Right ventricle myocardium superior (tissue), 1 donor: ENCODE data around the gene SP110. TPM values are rescaled to one million over a fixed set of nuclear protein-coding genes. Genes with fewer than 3 reads are reported as not detected.
"Not testable (repeated sequence)": the region's sequence is repeated elsewhere in the genome, so short reads cannot be mapped to it uniquely, and the experiment has no call there.

Source experiments
- ATAC-seq: fragments of 200-7000 bp; cut with Tn5 transposase; one replicate; pipeline ENCODE4 v1.9.1; 2020; ENCODE audit warnings: mild to moderate bottlenecking; ENCODE audit not compliant: poor library complexity
- DNase-seq: peaks from one replicate; pipeline ENCODE4 v3.0.0-alpha.2; 2020
- intact Hi-C: fragments of 100-400 bp; cut with DNase I; formaldehyde crosslinking; loops from one replicate; pipeline ENCODE4 v1.11.2; 2022
- total RNA-seq: library from RNA; stranded (reverse); fragmentation: NEBNext Ultra II Directional; extraction: Animal tissue kit (Norgen Biotek cat#: 25700); gene quantifications from one replicate; pipeline ENCODE4 v1.2.1, GENCODE V29; 2021
- donor health status: DM: no; HTN: yes; CAD: no; lungs with severe emphysema.

The SP110 gene
- total RNA-seq, 1 donor from 2014 or later: 8.6 TPM

DNA sequence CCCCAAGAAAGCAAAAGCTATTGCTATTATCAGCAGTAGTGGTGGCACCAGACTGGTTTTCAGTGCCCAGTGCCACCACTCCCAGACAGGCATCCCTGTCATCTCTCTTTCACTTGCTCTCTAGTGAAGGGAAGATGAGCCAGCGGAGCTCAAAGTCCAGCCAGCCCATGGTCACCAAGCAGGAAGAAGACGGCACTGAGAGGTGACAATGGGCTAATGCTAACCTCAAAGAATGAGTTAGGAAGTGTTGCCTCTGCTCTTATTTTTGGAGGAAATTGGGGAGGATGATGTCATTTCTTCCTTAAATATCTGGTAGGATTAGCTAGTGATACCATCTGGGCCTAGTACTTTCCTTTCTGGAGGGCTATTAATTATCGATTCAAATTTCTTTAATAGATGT, 7.4 kb upstream of the SP110 start:
- ATAC-seq: no peak
- intact Hi-C loops: no loop called here
- DNase-seq: no peak

DNA sequence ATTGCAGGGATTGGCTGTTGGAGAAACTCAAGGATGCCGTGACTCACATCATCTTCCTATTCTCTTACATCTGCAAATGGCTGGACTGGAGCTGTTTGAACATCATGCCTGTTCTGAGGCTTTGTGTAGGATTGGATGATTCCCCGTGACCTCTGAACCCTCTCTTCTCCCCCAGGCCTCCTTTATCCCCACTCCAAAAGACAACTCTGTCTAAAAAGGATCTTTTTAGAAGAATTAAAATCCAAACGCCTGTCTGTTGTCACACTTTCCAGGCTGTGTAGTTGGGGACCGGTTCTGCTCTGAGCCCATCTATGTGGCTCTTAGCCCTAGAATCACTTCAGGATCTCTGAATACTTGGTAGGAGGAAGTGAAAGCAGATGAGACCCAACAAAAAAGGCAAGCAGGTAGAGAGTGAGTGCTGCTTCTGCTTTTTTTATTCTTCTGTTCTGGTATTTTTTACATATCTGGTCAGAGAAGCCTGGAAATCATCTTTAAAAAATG, 6.3 kb upstream of the SP110 start:
- intact Hi-C loops: no loop called here
- no peak for ATAC-seq
- DNase-seq: no peak

DNA sequence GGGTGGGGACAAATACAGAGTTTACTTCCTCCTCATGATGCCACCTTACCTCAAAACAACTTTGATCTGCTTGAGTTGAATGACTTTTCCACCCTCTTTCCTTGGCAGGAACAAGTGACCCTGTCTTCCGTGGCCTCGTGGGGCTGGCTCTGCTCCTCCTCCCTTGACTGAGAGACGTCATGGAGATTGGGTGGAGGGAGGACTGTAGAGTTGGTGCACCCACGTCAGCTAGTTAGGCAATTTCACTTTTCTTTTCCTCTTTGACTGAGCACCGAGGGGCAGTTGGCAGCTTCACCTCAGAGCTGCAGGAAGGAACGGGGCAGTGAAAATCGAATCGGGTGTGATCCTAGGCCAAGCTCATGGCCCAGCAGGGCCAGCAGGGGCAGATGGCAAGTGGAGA, 5.7 kb upstream of the SP110 start, which contains the start of gene SP140:
SP140 (plus strand) TSS at position 251 of the 400 bp plus-strand sequence; CDS start at position 360, 109 bp downstream.
- DNase-seq: peak; percentile 52
- ATAC-seq: peak; percentile 63
- intact Hi-C loops: no loop called here

DNA sequence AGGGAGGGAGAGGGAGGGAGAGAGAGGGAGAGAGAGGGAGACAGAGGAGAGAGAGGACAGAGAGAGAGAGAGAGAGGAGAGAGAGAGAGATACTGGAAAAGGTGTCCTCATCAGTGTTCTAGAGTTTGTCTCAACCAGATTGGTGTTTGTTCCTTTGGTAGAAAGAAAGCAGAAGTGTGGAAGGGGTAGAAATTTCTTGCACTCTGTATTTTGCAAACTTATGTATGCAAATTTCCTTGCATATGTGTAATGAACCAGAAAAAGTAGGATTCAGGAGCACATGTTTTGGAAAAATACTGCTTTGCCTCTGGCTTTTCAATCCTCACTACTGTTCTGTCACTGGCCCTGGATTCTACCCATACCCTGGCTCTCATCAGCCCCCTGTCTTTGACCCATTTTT, 4.7 kb upstream of the SP110 start:
- DNase-seq: no peak
- ATAC-seq: no peak
- intact Hi-C loops: no loop called here

DNA sequence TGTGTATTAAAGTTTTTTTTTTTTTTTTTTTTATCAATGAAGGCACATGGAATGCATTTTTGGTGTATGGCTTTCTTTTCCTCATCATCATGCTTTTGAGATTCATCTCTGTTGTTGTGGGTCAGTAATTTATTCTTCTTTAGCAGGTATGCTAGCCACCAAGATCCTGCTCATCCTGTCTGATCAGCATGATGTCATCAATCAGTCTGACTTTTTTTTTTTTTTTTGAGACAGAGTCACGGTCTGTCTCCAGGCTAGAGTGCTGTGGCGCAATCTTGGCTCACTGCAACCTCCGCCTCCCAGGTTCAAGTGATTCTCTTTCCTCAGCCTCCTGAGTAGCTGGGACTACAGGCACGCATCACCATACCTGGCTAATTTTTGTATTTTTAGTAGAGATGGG, 3.0 kb upstream of the SP110 start:
- DNase-seq, ATAC-seq, intact Hi-C loops: not testable (repeated sequence)

DNA sequence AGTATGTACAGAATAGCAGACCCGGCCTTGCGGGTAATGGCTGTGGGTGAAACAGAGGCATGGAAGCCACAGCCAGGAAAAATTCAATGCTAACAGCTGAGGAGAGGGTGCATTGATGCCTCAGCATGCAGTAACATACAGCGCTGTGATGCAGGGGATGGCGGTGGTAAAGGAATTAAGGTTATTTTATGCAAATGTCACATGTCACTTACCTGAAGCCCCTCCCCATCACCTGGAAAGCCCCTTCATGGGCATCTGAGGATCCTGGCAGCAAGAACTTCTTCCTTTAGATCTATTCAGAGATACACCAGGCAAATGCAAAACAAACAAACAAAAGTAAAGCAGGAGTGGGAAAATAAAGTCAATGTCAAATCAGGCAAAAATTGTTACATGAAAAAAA, 1.7 kb upstream of the SP110 start:
- no peak for ATAC-seq
- no peak for DNase-seq
- intact Hi-C loops: no loop called here

DNA sequence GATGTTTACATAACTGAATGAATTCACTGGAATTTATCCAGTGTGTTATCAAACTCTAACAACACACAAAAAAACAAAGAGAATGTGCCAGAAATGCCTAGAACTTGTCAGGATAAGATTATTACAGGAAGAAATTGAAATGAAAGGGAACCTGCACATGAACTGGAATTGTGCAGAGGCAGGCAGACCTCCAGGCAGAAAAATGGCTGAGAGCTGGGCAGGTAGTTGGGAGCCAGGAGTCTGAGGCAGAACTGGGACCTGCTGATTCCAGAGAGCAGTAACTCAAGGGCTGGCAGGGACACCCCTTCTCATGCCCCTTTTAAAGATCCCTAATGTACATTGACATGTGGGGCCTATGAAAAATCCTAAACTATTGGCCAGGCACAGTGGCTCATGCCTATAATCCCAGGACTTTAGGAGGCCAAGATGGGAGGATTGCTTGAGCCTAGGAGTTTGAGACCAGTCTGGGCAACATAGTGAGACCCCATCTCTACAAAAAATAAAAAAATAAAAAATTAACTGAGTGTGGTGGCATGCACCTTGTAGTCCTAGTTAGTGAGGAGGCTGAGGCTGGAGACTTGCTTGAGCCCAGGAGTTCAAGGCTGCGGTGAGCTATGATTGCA, 674 bp upstream of the SP110 start:
- DNase-seq (no peak), ATAC-seq (no peak)
- intact Hi-C loops: no loop called here

DNA sequence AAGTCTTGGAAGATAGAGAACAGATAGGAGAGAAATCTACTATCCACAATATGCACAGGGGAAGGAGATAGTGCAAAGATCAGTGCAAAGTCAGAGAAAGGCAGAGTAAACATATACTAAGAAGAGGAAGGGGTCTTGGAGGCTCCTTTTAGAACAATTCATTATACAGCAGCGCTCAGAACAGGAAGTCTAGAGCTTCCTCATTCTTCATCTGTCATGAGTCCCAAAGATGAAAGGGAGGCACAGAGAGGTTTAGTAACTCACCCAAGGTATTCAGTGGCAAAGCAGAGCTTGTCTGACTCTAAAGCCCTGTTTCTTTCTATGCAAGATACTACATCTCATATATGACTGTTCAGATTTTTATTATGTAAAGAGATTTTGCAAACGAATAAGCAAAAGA, 1.4 kb downstream of the SP110 start:
- DNase-seq (no peak), ATAC-seq (peak; percentile 40)
- intact Hi-C loops: no loop called here

DNA sequence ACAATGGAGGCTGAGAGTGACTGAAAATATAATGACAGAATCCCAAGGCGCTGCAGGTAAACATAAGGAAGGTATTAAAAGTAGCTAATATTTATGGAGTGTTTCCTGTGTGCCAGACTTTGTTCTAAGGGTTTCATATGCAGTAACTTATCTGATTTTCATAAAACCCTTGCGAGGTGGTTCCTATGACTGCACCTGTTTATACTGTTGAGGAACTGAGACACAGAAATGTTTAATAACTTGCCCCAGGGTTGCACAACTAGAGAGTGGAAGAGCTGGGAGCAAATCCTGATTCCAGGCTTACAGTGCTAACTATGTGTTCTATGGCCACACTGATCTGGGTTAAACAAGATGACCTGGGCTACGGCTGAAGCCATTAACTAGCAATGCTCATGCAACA, 2.4 kb downstream of the SP110 start:
- intact Hi-C loops: no loop called here
- ATAC-seq (no peak), DNase-seq (no peak)

DNA sequence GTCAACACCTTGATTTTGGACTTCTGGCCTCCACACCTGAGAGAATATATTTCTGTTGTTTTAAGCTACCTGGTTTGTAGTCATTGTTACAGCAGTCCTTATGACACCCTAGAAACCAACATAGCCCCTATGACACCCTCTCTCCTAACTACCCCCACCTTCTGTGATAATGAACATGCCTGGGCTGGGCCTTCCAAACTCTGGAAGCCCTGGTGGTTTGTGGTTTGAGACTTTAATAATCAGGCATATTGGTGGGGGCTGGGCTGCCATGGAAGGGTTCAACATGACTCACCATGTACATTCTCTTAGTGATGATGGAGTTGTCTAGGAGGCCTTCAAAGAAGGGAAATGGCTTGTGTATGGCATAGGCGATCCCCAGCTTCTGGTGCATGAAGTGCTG, 3.3 kb downstream of the SP110 start:
- no peak for ATAC-seq

DNA sequence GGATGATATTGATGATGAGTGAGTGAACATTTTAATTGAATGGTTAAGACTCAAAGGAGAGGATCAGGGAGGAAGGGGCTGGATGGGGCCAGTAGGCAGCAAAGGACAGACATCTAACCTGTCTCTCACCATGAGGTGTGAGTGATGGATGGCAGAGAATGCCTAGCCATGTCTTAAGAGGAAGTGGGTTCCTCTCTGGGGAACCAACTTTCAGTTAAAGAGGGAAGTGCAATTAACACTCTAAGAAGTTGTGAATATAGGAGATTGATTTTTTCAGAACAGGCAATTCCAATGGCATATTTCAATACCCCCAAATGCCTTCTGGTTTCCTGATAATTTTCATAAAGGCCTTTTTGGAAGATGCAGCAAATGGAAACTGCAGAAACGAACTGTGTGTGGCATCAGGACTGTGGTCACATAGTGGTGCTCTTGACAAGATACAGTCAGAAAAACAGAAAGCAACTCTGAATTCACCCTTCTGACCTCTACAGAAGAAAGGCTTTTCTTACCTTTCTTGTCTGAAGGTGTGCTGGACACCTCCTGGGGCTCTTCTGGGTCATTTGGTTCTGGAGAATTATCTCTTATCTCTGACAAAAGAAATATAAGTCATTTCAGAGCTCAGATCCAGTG, 10.2 kb downstream of the SP110 start:
- intact Hi-C loops: no loop called here
- ATAC-seq: no peak
- no peak for DNase-seq

More for the DNA sequence above, 3.3 kb downstream of the SP110 start:
- intact Hi-C loops: no loop called here
- DNase-seq: no peak

DNA sequence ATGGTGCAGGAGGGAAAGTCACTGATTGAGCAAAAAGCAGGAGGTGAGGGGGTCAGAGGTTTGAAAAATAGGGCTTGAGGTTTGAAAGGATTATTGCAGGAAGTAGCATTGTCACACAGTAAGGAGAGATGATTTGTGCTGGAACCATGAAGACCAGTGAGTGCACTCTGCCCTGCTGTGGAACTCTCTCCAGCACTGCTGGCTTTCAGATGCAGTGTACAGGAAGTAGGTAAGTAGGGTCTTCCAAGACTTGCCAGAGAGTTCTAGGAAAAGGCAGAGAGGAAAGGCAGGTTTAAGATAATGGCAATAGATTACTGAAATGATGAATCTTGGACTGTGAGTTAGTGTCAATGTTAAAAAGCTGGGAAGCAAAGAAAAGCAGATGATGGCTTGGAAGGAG, 11.2 kb downstream of the SP110 start:
- no peak for DNase-seq
- ATAC-seq: no peak
- intact Hi-C loops: no loop called here

DNA sequence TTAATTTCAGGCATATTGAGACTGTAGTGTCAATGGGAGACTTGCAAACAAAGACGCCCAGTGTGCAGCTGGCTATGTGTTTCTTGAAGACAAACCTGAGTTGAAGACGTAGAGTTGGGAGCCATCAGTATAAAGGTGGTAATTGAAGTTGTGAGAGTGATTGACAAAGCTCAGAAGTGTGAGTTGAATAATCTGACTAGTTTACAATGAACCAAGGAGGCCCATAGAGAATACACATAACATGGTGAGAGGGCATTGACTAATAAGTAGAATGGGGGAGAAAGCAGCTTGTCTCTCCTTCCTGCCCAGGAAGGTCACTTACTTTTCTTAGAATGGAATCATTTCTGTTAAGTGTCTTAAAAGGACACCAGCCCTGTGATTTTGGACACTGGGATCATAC, 14.1 kb downstream of the SP110 start:
- DNase-seq: no peak
- intact Hi-C loops: no loop called here
- no peak for ATAC-seq

DNA sequence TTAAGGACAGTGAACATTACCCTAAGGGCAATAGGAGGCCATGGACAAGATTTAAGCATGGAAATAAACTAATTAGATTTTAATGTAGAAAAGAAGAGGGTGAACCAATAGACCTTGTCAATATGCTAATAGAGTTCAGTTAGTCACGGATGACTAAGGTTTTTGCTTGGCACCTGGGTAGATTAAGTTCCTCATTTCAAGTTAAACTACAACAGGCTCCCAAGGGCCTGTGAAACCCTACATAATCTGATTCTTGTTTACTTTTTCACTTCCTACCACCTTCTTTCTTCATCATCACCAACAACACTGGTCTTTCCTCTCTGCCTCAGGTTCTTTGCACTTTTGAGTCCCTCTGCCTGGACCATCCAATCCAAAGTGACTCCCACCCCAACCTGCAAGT, 14.8 kb downstream of the SP110 start:
- no peak for ATAC-seq
- no peak for DNase-seq
- intact Hi-C loops: no loop called here

DNA sequence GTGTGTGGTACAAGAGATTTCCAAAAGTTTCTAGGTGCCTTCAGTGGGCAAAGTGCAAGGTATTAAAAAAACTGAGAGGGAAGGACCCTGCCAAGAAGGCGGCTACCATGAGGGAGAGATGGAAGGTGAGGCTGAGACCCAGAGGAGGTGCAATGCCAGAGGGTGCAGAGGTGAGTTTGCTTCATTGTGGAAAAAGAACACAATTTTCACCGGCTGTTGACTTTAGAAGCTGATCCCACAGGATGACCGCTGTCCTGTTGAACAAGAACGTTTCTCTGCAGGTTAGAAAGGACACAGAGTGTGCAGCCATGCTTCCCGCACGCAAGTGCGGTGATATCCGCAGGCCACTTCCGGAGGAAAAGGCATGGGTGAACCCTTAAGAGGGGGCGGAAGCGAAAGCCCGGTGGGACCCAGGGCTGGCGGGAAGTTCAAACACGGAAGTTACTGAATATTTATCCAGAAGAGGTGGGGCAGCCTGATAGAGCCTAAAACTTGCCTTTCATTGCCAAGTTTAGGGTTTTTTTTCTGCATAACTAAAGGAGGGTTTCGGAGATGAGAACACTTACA, 16.6 kb downstream of the SP110 start:
- no peak for DNase-seq
- intact Hi-C loops: no loop called here
- no peak for ATAC-seq

DNA sequence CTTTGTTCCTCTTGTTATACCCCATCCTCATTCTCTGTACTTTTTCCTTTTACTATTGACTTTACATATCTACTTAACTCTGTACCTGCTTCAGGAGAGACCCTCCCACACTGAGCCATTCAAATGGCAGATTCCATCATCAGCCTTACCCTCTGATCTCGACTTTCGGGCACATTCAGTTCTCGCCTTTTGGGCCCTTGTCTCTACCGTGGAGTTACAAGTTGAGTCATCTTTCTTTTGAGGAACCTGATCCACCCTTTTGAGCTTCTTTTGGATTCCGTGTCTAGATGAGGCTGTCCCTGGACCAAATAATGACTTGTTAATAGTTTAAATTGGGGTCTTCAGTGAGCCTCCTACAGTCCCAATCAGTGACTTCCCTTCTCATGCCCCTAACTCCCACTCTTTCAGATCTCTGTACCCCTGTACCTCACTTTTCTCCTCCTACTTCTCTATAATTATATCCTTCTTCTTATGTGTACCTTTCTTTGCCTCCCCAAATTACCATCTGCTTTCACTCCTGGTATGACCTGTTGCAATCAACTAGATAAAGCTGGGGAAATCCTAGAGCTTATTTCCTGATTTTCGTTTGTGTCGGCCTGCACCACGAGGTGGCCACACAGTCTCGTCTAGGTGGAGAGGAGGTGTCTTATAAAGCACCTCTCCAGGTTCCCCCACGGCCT, 17.2 kb downstream of the SP110 start:
- ATAC-seq: no peak
- intact Hi-C loops: no loop called here
- no peak for DNase-seq

DNA sequence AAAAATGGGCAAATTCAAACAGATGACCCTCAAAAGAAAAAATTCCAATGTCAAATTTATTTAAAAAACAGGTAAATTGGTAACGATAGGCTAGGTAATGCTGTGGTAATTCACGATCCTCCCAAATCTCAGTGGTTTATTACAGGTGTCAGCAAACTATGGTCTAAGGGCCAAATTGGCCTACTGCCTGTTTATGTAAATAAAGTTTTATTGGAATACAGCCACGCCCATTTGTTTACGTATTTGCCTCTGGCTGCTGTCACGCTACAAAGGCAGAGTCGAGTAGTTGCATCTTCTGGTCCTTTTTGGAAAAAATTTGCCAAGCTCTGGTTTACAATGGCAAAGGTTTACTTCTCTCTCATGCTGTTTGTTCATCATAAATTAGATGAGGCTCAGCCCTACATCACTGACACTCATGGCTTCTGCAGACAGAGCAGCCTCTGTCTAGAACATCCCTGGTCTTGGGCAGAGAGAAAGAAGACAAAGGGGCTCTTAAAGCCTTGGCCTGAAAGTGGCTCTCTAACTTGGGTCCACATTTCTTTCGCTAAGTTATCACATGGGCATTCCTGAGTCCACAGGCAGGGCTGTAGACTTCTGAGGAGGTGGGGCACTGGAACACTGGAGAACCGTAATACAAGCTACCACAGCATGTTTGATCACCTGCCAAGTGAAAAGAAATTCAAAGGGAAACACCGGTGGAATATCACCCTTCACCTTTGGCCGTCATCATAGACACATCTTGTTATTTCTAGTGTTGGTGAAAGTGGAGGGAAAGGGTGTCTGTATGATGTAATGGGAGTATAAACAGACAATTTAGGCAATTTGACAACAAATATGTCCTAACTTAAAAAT, 34.8 kb downstream of the SP110 start:
- DNase-seq (no peak), ATAC-seq (no peak)
- intact Hi-C loops: no loop called here

DNA sequence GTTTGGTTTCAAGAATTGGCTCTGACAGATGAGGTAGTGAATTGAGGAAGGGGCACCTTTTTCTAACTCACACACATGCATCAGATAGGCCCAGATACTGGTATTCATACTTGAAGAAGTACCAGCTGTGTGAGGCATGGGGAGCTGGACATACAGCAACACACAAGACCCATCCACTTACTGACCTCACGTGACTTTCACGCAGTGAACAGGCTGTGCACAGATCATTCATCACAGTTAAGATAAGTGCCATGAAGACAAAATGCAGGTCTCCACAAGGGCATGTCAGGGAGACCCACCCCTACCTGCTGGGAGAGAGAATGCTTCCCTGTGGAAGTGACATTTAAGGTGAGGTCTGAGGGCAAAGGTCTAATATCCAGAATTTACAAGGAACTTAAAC, 38.6 kb downstream of the SP110 start:
- DNase-seq (no peak), ATAC-seq (no peak)
- intact Hi-C loops: no loop called here

DNA sequence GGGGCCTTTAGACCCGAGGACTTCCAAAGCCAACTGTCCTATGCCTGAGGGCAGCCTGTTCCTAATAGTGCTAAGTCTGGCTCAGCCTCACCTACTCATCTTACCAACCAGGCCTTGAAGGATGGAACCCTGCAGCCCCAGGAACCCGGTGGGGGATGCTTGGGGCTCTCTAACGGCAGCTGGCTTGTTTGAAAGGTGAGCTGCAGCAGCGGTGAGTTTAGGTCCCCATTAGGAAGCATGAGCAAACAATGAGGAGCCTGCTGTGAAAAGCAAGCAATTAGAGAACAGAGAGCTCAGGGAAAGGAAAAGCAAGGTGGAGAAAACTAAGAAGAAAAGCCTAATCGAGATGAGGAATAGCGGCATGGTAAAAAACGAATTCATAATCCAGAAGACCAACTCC, 39.9 kb downstream of the SP110 start:
- ATAC-seq (no peak), DNase-seq (no peak)
- intact Hi-C loops: no loop called here
